ENCODE measurements around the gene MARVELD3. TPM values are rescaled to one million over a fixed set of nuclear protein-coding genes. Genes with fewer than 3 reads are reported as not detected.
"Not testable (repeated sequence)": the region's sequence is repeated elsewhere in the genome, so short reads cannot be mapped to it uniquely, and the experiment has no call there.

Gene MARVELD3
- total and polyA plus RNA-seq, 2 experiments from 2014 or later = 0.51 TPM; not detected in 1

DNA sequence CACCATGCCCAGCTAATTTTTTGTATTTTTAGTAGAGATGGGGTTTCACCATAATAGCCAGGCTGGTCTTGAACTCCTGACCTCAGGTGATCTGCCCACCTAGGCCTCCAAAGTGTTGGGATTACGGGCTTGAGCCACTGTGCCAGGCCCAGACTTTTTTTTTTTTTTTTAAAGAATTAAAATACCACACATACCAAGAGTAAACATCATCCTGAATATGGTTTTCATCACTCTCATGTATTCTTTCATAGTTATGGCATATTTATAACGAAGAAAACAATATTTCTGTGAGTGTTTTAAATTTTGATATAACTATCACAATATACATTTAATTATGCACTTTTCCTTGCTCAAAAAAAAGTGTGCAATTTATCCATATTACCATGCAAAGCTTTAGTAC lies 48.2 kb downstream of the MARVELD3 start:
- DNase-seq (ENCODE audit: low read depth in 1 of 2, low spot score in 1 of 2) = no peak
- Histone ChIP-seq H3K4me1 (ENCODE audit: low read depth) (no peaks in the 10 kb centered on the region), H3K4me3 (no peak overlapping the region), H3K36me3 (peaks cover 40% of the 10 kb centered on the region), H3K27ac (no peak overlapping the region), H3K27me3 (no peaks in the 10 kb centered on the region), H3K9me3 (ENCODE audit: low read depth) (no peaks in the 10 kb centered on the region)
- TF ChIP-seq, protein P1, sequence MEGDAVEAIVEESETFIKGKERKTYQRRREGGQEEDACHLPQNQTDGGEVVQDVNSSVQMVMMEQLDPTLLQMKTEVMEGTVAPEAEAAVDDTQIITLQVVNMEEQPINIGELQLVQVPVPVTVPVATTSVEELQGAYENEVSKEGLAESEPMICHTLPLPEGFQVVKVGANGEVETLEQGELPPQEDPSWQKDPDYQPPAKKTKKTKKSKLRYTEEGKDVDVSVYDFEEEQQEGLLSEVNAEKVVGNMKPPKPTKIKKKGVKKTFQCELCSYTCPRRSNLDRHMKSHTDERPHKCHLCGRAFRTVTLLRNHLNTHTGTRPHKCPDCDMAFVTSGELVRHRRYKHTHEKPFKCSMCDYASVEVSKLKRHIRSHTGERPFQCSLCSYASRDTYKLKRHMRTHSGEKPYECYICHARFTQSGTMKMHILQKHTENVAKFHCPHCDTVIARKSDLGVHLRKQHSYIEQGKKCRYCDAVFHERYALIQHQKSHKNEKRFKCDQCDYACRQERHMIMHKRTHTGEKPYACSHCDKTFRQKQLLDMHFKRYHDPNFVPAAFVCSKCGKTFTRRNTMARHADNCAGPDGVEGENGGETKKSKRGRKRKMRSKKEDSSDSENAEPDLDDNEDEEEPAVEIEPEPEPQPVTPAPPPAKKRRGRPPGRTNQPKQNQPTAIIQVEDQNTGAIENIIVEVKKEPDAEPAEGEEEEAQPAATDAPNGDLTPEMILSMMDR (IDR thresholded peaks at IDR 0.05; ENCODE audit: low read depth, low read length) = no peak

GRCh38 chr16:71675380-71675779 lies 49.4 kb downstream of the MARVELD3 start:
- Histone ChIP-seq H3K9me3 (ENCODE audit: low read depth) (no peaks in the 10 kb centered on the region), H3K4me3 (no peak overlapping the region), H3K27me3 (no peaks in the 10 kb centered on the region), H3K27ac (no peak overlapping the region), H3K4me1 (ENCODE audit: low read depth) (no peaks in the 10 kb centered on the region), H3K36me3 (peaks cover 42% of the 10 kb centered on the region)
- DNase-seq (ENCODE audit: low read depth in 1 of 2, low spot score in 1 of 2) = no peak
- TF ChIP-seq, protein P1 (IDR thresholded peaks at IDR 0.05; ENCODE audit: low read depth, low read length) = no peak

- no peaks in the 10 kb centered on the region for H3K9me3 ChIP-seq (ENCODE audit: low read depth)
- TF ChIP-seq, protein P1 (IDR thresholded peaks at IDR 0.05; ENCODE audit: low read depth, low read length) = no peak
- H3K27me3 ChIP-seq = no peaks in the 10 kb centered on the region
- H3K27ac ChIP-seq = no peak overlapping the region
- no peak overlapping the region for H3K4me3 ChIP-seq
- peaks cover 48% of the 10 kb centered on the region for H3K36me3 ChIP-seq
- no peaks in the 10 kb centered on the region for H3K4me1 ChIP-seq (ENCODE audit: low read depth)
- no peak for DNase-seq (ENCODE audit: low read depth in 1 of 2, low spot score in 1 of 2)
Measured at GRCh38 chr16:71676236-71676635, 50.3 kb downstream of the MARVELD3 start.

DNA sequence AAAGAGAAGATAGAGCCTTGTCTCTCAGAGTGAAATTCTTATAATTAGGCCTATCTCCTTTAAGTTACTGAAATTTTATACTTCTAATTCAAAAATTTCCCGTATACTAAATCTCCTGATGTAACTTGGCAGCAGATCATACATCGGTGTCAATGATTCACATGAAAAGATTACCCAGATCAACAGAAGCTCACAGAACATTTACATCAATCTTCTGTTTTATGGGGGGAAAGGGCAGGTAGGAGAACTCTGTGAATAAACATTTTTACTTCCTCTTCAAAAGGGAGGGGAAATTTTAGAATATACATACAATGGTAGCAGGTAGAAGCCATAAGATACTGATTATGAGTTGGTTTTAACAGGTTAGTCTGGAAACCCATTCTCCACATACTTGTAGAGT lies 55.4 kb downstream of the MARVELD3 start:
- H3K36me3 ChIP-seq = peaks cover 50% of the 10 kb centered on the region
- H3K9me3 ChIP-seq (ENCODE audit: low read depth) = no peaks in the 10 kb centered on the region
- TF ChIP-seq, protein P1 (IDR thresholded peaks at IDR 0.05; ENCODE audit: low read depth, low read length) = no peak
- no peaks in the 10 kb centered on the region for H3K4me1 ChIP-seq (ENCODE audit: low read depth)
- no peak overlapping the region for H3K27ac ChIP-seq
- H3K4me3 ChIP-seq = no peak overlapping the region
- DNase-seq (ENCODE audit: low read depth in 1 of 2, low spot score in 1 of 2) = no peak
- no peaks in the 10 kb centered on the region for H3K27me3 ChIP-seq

GRCh38 chr16:71684280-71684679 lies 58.3 kb downstream of the MARVELD3 start:
- H3K36me3 ChIP-seq = peaks cover 28% of the 10 kb centered on the region
- not testable (repeated sequence) for H3K27me3 ChIP-seq; H3K4me1 ChIP-seq (ENCODE audit: low read depth); DNase-seq (ENCODE audit: low read depth in 1 of 2, low spot score in 1 of 2); H3K27ac ChIP-seq; H3K4me3 ChIP-seq; H3K9me3 ChIP-seq (ENCODE audit: low read depth)

Other genes starting within 250 kb of the MARVELD3 start
- not detected in 2 replicates for gene TLE7, start 184.1 kb upstream of the MARVELD3 start, total RNA-seq
- gene TLE7, start 184.1 kb upstream of the MARVELD3 start, polyA plus RNA-seq = not detected in 2 replicates
- gene ZNF23, start 163.9 kb upstream of the MARVELD3 start, total RNA-seq = 6.7 and 8.0 TPM in 2 replicates
- 8.5 and 12.2 TPM in 2 replicates for gene ZNF23, start 163.9 kb upstream of the MARVELD3 start, polyA plus RNA-seq
- gene ZNF19, start 136.9 kb upstream of the MARVELD3 start, total RNA-seq = 2.0 and 7.0 TPM in 2 replicates
- gene ZNF19, start 136.9 kb upstream of the MARVELD3 start, polyA plus RNA-seq = 4.5 and 6.1 TPM in 2 replicates
- gene CHST4, start 99.8 kb upstream of the MARVELD3 start, total RNA-seq = 0.63 TPM in 1 of 2 replicates, not detected in the other
- not detected in 2 replicates for gene CHST4, start 99.8 kb upstream of the MARVELD3 start, polyA plus RNA-seq
- gene TAT, start 49.1 kb upstream of the MARVELD3 start, total RNA-seq = not detected in 2 replicates
- 0.04 TPM in 2 replicates for gene TAT, start 49.1 kb upstream of the MARVELD3 start, polyA plus RNA-seq
- gene PHLPP2, start 98.5 kb downstream of the MARVELD3 start, total RNA-seq = 3.5 and 6.7 TPM in 2 replicates
- gene PHLPP2, start 98.5 kb downstream of the MARVELD3 start, polyA plus RNA-seq = 1.7 and 4.3 TPM in 2 replicates
- 44.4 and 69.0 TPM in 2 replicates for gene AP1G1, start 182.7 kb downstream of the MARVELD3 start, total RNA-seq
- 14.7 and 21.1 TPM in 2 replicates for gene AP1G1, start 182.7 kb downstream of the MARVELD3 start, polyA plus RNA-seq
- 16.0 and 20.9 TPM in 2 replicates for gene ATXN1L, start 219.8 kb downstream of the MARVELD3 start, total RNA-seq
- 6.8 and 12.6 TPM in 2 replicates for gene ATXN1L, start 219.8 kb downstream of the MARVELD3 start, polyA plus RNA-seq

All from cardiac muscle cell (in vitro differentiated cells and primary cell).